ENCODE results near the gene RAB17. TPM values are rescaled to one million over a fixed set of nuclear protein-coding genes. Genes with fewer than 3 reads are reported as not detected.

Gene RAB17
- total RNA-seq, 3 donors from 2014 or later (not counting 1 experiment from before 2014, with no cell fraction given), result not detected

GRCh38 chr2:237568121-237568660, 22.3 kb downstream of the RAB17 start:
- Mint-ChIP-seq H3K36me3 (no peaks in the 10 kb centered on the region), H3K4me3 (no peak overlapping the region), H3K27ac (no peak overlapping the region), H3K27me3 (ENCODE audit: low read depth in 2 of 2) (peaks cover 0 to 5% of the 10 kb centered on the region in 2 donors), H3K9me3 (no peaks in the 10 kb centered on the region), H3K4me1 (peaks cover 5 to 6% of the 10 kb centered on the region in 2 donors)
- Histone ChIP-seq H3K4me1 (ENCODE audit: control insufficient read depth, insufficient read depth, low read length) (peaks cover 6% of the 10 kb centered on the region), H3K4me3 (ENCODE audit: low read length) (no peak overlapping the region), H3K9me3 (ENCODE audit: control insufficient read depth, insufficient read depth, low read length) (no peaks in the 10 kb centered on the region), H3K27me3 (ENCODE audit: control insufficient read depth, insufficient read depth, low read length) (no peaks in the 10 kb centered on the region), H3K36me3 (ENCODE audit: control insufficient read depth, insufficient read depth, low read length) (no peaks in the 10 kb centered on the region), H3K27ac (ENCODE audit: low read length) (no peak overlapping the region)
- intact Hi-C loops (cut with micrococcal nuclease), result no loop called here
- no peak for ATAC-seq
- TF ChIP-seq, protein P1, sequence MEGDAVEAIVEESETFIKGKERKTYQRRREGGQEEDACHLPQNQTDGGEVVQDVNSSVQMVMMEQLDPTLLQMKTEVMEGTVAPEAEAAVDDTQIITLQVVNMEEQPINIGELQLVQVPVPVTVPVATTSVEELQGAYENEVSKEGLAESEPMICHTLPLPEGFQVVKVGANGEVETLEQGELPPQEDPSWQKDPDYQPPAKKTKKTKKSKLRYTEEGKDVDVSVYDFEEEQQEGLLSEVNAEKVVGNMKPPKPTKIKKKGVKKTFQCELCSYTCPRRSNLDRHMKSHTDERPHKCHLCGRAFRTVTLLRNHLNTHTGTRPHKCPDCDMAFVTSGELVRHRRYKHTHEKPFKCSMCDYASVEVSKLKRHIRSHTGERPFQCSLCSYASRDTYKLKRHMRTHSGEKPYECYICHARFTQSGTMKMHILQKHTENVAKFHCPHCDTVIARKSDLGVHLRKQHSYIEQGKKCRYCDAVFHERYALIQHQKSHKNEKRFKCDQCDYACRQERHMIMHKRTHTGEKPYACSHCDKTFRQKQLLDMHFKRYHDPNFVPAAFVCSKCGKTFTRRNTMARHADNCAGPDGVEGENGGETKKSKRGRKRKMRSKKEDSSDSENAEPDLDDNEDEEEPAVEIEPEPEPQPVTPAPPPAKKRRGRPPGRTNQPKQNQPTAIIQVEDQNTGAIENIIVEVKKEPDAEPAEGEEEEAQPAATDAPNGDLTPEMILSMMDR (IDR thresholded peaks at IDR 0.05), result no peak
- DNase-seq, result no peak
- 76% methylated on average over 9 of the region's 9 CpGs for WGBS (ENCODE audit: insufficient coverage)

GRCh38 chr2:237567276-237568029, 23.1 kb downstream of the RAB17 start:
- H3K27ac Mint-ChIP-seq, result no peak overlapping the region
- no peak overlapping the region for H3K4me3 Mint-ChIP-seq
- Histone ChIP-seq H3K36me3 (ENCODE audit: control insufficient read depth, insufficient read depth, low read length) (no peaks in the 10 kb centered on the region), H3K4me1 (ENCODE audit: control insufficient read depth, insufficient read depth, low read length) (peaks cover 6% of the 10 kb centered on the region), H3K27ac (ENCODE audit: low read length) (no peak overlapping the region), H3K4me3 (ENCODE audit: low read length) (no peak overlapping the region), H3K9me3 (ENCODE audit: control insufficient read depth, insufficient read depth, low read length) (no peaks in the 10 kb centered on the region), H3K27me3 (ENCODE audit: control insufficient read depth, insufficient read depth, low read length) (no peaks in the 10 kb centered on the region)
- DNase-seq (no peak), ATAC-seq (no peak)
- intact Hi-C loops (cut with micrococcal nuclease), result no loop called here
- H3K9me3 Mint-ChIP-seq, result no peaks in the 10 kb centered on the region
- H3K4me1 Mint-ChIP-seq, result peaks cover 5 to 6% of the 10 kb centered on the region in 2 donors
- TF ChIP-seq, protein P1 (IDR thresholded peaks at IDR 0.05), result no peak
- H3K27me3 Mint-ChIP-seq (ENCODE audit: low read depth in 2 of 2), result peaks cover 0 to 8% of the 10 kb centered on the region in 2 donors
- no peaks in the 10 kb centered on the region for H3K36me3 Mint-ChIP-seq
- WGBS (ENCODE audit: insufficient coverage), result 88% methylated on average over 16 of the region's 16 CpGs

DNA sequence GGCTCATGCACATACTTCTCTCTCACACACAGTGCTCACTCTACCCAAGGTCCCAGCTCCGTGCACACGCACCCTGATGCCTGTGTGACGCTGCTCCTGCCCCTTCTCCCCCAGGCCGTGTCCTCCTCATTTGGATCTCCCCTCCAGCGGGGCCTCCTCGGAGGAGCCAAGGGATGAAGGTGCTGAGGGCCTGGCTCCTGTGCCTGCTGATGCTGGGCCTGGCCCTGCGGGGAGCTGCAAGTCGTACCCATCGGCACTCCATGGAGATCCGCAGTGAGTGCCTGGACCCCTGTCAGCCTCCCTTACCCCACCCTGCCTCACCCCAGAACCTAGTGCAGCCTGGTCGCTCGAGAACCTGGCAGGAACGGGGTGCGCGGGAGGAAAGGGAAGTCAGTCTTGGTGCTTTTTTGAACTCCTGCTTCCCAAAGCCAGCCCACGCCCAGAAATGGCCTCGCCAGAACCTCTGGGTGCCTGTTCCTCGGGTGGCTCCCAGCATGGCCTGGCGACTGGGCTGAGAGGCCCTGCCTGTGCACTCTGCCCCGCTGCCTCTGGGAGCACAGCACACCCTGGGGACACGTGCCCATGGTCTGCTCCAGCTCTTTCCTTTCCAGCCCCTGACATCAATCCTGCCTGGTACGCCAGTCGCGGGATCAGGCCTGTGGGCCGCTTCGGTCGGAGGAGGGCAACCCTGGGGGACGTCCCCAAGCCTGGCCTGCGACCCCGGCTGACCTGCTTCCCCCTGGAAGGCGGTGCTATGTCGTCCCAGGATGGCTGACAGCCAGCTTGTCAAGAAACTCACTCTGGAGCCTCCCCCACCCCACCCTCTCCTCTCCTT, 23.9 kb downstream of the RAB17 start, which contains the start of gene PRLH:
PRLH (plus strand) TSS at position 174 of the 835 bp plus-strand sequence; CDS start at position 174, 0 bp downstream.
- no peak for DNase-seq
- Histone ChIP-seq H3K27me3 (ENCODE audit: control insufficient read depth, insufficient read depth, low read length) (no peaks in the 10 kb centered on the region), H3K9me3 (ENCODE audit: control insufficient read depth, insufficient read depth, low read length) (no peaks in the 10 kb centered on the region), H3K36me3 (ENCODE audit: control insufficient read depth, insufficient read depth, low read length) (no peaks in the 10 kb centered on the region), H3K27ac (ENCODE audit: low read length) (no peak within 1 kb of the TSS), H3K4me1 (ENCODE audit: control insufficient read depth, insufficient read depth, low read length) (peaks cover under 1% of the 10 kb centered on the region), H3K4me3 (ENCODE audit: low read length) (no peak within 1 kb of the TSS)
- Mint-ChIP-seq H3K36me3 (no peaks in the 10 kb centered on the region), H3K9me3 (no peaks in the 10 kb centered on the region), H3K27me3 (ENCODE audit: low read depth in 2 of 2) (peaks cover 0 to 8% of the 10 kb centered on the region in 2 donors), H3K27ac (no peak within 1 kb of the TSS), H3K4me1 (no peaks in the 10 kb centered on the region), H3K4me3 (no peak within 1 kb of the TSS)
- ATAC-seq, result no peak
- TF ChIP-seq, protein P1 (IDR thresholded peaks at IDR 0.05), result no peak
- WGBS (ENCODE audit: insufficient coverage), result 82% methylated on average over 32 of the region's 32 CpGs
- intact Hi-C loops (cut with micrococcal nuclease), result no loop called here

Data from natural killer cell (primary cell).